ENCODE results near the gene JDP2.
A peak's percentile ranks its signal among the peaks of the same experiment; 100 is the strongest.
"Not testable (repeated sequence)": the region's sequence is repeated elsewhere in the genome, so short reads cannot be mapped to it uniquely, and the experiment has no call there.

Gene JDP2

DNA sequence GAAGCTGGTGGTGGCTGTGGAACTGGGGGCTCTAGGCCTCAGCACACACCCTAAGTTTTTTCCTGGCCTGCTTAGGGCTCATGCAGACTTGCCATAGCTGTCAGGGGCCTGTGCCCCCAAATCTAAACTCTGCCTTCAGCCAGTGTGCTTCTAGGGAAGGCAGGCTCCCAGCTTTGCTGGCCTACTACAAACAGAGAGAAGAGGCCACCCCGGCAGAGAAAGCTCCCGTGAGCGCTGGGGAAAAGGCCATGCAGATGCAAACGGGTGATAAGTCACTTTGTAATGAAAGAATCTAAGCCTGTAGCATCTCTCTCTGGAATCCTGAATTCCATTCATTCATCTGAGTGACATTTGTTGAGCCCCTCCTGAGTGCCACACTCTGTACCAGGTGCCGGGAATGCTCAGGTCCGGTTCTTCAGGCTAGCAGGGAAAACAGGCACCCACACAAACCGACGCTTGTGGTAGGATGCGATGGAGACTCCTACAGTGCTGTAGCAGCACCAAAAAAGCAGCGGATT, 29.9 kb downstream of the JDP2 start:
- DNase-seq: no peak

DNA sequence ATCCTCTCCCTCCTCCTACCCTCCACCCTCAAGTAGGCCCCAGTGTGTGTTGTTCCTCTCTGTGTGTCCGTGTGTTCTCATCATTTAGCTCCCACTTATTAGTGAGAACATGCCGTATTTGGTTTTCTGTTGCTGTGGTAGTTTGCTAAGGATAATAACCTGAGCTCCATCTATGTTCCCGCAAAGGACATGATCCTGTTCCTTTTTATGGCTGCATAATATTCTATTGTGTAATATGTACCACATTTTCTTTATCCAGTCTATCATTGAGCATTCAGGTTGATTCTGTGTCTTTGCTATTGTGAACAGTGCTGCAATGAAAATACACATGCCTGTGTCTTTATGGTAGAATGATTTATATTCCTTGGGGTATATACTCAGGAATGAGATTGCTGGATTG, 30.5 kb downstream of the JDP2 start:
- no peak for DNase-seq

DNA sequence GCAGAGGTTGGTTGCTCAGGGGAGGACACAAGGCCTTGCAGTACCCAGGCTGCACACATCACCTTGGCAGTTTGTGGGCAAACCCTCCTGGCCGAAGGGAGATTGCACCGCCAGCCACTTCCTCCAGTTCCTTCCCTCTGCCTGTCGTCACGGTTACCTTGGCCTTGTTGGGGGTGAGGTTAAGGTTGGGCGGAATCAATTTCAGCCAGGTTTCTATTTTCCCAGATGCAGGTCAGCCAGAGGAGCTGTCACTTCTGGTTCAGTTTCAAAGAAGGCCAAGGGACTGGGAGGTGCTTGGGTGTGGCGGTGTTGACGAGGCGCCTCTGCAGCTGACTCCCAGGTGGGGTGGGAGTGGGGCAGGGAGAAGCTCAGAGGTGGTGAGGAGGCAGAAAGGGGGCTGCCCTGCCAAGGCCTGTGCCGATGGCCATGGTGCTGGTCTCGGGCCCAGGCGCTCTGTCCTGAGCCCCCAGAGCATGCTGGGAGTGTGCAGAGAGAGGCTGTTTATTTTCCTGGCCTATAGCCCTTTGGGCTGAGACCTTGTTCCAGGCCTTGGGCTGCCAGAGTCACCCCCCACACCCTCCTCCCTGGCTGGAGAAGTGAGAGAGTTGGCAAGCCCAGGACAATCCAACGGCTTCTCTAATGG, 31.4 kb downstream of the JDP2 start:
- DNase-seq: peak; percentile 3 to 37

DNA sequence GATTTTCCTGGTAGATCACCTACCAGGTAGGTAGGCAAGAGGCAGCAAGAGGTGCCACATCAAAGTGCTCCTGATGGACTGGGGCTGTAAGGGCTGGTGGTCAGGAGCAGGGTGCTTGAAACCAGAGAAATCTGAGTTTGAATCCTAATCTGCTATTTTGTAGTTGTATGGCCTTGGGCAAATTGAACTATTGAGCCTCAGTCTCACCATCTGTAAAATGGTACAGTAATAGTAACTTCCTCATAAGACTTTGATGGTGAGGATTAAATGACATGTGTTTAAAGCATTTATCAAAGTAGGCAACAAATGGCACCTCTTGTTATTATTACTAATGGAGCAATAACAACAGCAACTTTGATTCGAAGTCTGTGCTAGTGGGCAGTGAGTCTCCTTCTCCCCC, 32.0 kb downstream of the JDP2 start:
- no peak for DNase-seq

DNA sequence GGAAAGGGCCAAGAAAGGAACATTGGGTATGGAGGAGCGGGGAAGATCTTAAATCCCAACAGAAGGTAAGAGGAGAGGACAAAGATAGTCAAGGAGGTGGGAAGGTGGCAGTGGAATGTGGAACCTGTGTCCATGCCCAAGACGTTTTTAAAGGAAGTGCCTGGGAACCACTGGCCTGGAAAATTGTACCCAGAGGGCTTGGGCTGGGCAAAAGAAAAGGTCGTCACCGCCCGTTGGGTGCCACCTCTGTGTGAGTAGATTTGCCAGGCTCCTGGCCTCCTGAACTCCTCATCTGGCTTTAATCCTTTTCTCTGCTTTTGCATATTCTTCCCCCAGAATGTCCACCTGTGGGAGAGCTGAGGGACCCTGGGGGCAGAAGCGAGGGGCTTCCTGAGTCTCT, 32.6 kb downstream of the JDP2 start:
- no peak for DNase-seq

DNA sequence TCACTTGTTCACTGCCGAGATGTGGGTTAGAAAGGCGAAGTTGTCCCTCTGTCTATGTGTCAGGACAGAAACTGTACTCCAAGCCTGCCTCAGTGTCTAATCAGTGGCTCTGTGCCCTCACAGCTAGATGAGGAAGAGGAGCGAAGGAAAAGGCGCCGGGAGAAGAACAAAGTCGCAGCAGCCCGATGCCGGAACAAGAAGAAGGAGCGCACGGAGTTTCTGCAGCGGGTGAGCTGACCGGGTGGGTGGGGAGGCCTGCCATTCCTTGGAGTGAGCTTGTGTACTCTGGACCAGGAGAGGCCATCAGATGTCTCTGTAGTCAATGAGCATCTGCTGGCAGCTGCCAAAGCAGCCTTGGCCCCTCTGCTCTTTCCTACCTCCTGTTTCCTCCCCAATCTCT, 33.5 kb downstream of the JDP2 start:
- no peak for DNase-seq

DNA sequence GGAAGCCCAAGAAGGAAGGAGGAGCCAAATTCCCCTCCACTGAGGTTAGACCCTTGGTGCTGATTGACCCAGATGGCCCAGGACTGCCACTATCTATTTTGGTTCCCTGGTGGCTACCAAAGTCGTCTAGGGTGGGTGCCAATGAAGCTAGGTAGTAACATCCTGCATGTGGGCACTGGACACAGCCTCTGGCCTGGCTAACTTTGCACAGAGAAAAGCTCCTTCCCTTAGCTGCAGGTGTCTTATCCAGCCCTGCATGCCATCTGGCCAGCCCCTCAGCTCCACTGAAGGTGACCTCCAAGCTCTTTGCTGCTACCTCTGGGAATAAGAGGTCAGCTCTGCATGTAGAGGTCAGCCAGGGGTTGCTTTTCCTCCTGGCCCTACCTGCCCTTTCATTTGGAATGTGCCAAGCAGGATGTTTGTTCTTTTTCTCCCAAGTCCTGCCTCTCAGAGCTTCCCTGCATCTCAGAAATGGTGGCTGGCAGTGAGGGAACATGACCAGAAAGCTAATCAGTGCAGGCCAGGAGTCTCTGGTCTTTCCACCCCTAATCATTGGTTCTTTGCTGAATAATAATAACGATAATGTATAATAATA, 34.0 kb downstream of the JDP2 start:
- no peak for DNase-seq

DNA sequence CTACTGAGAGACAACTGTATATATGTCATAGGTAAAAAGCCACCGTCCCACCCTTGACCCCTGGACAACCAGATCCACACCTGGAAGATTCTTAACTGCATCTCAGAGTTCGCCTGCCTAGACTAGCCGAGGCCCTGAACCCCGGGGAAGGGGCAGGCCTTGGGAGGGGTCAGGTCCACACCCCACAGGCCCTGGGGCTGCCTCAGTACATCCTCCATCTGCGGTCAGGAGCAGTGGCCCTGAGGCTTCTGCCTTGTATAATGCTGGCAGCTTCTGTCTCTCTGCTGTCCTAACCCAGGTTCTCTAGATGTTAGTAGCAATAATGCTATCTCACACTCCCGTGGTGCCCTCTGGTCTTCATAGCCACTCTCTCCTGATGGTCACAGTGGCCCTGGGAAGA, 36.8 kb downstream of the JDP2 start:
- no peak for DNase-seq

DNA sequence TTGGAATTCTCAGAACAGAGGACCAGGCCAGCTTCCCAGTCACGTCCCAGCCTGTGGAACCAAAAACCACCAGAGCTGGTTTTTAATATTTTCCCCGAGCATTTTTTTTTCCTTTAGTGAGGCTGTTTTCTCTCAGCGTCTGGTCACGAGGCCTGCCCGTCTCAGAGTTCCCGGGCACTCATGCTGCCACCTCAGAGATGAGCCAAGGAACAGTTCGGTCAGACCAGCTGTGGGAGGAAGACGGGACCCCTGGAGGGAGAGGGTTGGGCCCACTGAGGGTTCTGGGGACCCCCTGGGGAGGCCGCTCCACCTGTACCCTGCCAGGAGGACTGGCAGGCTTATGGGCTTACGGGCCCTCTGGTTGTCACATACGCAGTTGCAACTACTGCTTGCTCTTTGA, 39.9 kb downstream of the JDP2 start:
- no peak for DNase-seq

DNA sequence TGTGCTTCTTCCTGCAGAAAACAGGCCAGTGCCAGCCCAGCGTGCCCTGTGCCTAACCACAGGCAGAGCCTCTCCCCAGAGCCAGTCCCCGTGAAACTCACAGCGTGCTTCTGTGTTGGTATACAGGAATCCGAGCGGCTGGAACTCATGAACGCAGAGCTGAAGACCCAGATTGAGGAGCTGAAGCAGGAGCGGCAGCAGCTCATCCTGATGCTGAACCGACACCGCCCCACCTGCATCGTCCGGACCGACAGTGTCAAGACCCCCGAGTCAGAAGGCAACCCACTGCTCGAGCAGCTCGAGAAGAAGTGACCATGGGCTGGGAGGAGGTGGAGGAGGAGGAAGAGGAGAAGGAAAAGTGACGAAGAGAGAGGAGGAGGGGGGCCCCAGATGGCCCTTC, 41.3 kb downstream of the JDP2 start:
- DNase-seq: no peak

DNA sequence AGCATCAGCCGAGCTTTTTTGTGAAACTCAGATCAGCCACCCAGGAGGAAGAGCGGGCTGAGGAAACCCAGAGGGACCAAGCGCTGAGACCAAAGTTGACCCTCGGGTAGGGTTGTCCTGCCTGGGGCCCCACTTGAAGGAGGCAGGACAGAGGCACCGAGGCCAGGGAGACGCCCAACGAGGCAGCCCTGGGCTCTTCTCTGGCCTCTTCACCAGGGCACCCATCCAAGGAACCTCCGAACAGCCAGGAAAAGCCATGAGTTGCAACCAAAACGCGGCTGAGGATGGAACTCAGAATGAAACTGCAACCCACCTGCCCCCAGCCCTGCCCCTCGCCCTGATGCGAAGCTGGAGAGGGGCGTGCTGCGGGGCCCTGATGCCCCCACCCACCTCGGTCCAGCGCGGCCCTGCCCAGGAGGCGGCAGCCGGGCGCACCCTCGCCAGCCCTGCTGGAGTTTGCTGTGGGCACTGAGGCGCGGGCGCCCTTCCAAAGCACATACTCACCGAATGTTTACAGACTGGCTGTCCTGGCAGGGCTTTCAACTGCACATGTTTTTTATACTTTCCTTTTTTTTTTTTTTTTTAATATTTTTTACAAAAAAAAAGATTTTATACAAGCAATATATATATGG, 41.9 kb downstream of the JDP2 start:
- DNase-seq: no peak

DNA sequence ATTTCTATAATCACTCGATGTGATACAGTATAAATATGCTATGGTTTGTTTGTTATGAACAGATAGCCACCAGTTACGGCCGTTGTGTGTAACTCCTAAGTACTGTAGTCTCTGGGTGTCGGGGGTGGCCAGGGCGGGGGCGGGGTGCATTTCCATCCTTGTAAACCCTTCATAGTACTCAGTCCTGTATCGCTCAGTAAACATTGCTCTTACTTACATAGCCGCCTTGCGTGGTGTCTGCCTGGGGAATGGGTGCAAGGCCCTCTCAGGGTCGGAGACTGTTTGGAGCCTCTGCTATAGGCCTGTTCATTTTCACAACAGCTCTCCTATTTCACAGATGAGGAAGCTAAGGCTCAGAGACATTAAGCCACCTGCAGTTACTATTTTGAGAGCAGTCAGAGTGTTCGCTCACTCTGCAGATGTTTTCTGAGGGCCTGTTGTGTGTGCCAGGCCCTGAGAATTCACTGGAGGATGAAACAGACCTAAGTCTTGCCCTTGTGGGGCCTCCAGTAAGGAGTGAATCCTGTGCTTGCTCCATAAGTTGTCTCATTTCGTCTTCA, 42.5 kb downstream of the JDP2 start:
- DNase-seq: no peak

DNA sequence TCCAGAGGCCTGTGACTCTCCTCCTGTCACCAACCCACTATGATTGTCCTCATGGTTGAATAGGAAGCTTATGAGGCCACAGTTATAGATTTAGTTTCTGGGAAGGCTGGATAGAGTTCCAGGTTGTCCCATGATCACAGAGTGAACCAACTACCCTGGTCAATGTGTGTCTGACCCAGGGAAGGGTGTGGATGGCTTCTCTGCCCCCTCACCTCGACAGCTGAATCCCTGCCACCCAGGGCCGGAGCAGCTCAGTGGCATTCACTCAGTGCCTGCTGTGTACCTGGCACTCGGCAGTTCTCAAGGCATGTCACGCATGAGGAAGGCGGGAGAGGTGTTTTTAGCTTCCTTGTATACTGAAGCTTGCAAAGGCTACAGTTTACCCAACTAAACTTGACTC, 43.2 kb downstream of the JDP2 start:
- no peak for DNase-seq

DNA sequence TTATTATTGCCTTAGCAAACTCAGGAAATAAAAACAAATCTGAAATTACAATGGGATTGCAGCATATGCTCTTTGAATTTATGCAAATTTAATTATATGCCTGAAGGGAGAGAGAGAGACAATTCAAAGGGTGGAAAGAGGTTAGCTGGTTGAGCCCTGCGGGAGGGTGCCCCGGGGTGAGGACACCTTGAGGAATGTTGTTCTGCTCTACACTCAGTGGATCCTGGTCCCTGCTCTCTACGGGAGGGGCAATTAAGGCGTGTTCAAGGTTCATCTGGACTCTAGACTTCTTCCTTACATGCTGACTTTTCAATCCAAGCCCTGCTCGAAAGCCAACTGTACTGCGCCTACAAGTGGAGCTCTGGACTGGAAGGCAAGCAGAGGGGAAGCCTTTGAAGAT, 46.3 kb downstream of the JDP2 start:
- not testable (repeated sequence) for DNase-seq

DNA sequence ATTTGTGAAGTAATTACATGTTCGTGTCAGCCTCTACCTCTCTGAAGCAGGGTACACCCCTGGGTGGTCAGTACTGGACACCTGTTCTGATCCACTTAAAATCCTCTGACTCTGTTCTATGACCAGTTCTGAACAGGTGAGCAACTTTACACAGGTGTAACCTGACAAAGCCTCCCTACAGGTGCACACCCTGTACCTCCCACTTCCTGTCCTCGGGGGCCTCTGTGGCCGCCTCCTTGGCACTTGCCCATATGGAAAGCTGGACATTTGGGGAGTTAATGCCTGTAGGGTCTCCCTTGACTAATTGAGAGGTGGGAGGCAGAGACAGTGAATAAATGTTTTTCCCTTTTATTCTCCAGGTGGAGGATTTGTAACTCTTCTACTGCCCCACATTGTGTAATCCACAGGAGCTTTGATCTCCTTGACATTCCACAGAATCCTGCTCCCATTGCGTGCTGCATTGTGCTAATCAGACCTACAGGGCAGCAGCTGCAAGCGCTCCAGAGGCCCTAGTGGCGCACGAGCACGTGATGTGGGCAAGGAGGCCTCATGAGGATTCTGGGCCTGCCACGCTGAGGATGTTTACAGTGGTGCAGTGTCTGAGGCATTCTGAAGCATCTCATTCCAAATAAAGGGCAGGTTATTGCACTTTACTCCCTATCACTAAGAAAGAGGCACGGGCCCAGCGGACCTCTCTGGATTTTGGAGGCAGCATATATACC, 48.6 kb downstream of the JDP2 start:
- DNase-seq: no peak

DNA sequence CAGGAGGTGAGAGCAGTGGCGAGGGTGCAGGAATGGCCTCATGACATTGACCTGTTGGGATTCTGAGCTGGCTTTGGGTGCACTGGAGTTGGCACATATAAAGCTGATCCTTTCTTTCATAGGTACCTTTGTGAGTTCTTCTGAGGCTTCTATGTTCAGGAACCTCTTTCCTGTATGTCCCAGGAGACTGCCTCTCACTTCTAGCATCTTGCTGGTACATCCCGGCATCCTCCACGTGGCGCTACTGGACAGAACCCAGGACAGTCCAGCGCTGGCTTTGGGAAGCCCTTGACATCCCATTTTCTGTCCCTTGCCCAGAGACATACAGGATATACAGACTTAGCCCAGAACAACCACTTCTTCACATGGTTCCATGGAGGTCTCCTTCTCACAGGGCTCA, 50.1 kb downstream of the JDP2 start:
- no peak for DNase-seq

DNA sequence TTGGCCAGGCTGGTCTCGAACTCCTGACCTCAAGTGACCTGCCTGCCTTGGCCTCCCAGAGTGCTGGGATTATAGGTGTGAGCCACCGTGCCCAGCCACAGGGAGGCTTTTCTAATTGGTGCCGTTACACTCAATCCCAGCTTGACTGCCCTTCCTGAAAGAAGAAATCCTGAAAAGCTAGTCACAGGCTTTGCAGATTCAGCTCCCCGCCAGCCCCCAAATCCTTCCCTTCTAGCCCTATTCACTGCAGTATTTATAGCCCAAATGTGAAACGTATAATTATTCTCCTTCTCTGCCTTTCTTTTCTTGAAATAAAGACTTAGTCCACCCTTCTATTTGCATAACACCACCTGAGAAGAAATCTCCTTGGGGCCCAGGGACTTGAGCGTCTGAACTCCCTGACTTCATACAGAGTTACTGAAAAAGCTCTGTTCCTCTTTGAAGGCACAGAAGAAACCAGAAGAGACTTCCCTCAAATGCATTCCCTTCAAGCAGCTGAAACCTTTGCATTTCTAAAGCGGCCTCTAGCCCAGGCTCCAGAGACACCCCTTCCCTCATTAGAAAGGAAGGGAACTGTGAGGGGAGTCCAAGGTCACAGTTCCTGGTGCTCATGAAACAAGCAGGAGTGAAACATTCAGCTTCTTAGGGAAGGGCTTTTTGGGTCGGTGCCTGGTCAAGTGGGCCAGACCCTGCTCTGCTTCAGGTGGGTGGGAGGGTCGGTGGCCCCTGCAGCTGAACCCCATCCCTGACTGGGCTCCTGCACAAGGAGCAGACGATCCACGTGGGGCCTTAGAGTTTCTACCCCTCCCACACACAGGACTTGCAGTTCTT, 52.2 kb downstream of the JDP2 start:
- DNase-seq: no peak

DNA sequence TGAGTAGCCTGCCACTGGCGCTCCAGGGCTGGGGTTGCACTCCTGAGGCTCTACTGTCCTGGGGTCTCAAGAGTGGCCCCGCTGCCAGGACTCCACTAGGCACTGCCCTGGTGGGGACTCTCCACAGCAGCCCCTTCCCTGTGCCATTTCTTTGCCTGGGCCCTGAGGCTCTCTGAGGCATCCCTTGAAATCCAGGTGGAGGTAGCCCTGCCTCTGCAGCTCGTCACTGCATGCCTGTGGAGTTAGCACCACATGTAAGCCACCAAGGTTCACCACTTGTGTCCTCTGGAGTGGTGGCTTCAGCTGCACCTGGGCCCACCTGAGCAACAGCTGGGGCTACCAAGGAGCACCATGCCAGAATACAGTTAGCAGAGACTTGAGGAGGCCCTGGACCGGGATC, 54.5 kb downstream of the JDP2 start:
- DNase-seq: no peak

DNA sequence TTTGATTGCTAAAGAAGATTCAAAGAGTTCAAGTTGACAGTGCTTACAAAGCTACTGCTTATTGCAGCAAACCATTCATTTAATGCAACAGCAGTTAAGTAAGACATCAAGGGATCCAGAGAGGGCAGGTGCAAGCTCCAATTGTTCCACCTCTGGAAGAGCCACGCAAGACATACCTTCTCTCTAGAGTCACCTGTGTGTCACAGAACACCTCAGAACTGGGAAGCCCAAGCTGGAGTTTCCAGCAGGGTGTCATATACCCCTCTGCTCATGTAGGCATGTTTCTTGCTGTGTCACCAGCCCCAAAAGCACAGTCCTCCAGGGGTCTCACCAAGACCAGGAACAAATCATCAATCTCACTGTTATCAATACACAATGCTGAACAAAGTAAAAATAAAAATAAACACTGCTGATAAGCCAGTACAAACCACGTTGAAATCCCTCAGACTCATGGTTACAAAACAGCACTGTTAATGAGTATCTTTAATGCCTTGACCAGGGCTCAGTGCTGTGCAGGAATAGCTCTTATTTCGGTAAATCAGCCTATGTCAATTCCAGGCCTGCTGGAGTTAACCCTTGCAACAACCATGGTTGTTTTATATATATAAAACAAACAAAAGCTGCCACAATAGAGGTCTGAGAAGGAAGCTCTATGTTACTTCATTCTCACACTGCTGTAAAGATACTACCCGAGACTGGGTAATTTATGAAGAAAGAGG, 57.0 kb downstream of the JDP2 start:
- no peak for DNase-seq

DNA sequence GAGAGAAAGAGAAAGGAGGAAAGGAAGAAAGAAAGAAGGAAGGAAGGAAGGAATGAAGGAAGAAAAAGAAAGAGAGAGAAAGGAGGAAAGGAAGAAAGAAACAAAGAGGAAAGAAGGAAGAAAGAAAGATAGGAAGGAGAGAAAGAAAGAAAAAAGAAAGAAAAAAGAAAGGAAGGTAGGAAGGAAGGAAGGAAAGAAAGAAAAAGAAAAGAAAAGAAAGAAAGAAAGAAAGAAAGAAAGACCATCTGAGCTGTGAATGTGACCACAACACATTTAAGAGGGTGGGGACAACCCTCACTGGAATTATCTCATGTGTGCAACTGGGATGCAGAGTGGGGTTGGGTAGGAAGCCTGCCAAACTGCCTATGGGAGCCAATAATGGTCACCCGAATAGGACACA, 58.5 kb downstream of the JDP2 start:
- no peak for DNase-seq

DNA sequence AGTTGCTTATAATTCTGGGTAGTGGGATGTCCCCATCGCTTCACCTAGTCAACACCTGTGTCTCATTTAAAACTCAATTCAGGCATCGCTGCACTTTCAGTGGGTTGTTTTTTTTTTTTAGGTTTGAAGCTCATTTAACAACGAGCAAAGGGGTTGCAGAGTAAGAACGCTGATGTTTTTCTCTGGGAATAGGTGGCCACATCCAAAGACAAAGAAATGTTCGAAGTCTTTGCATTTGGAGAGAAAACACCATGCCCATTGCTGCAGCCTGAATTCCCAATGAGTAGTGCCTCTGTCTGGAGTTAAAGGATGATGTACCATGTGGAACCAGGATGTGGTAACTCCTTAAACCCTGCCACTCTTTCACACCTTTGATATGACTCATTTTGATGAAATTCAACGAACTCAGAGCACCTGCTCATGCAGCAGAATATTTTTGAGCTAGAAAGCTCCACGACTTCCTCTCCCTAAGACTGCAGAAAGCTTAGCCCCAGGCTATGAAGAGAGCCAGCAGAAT, 59.4 kb downstream of the JDP2 start:
- peak in 1 of 2 donors; percentile 25 for DNase-seq

DNA sequence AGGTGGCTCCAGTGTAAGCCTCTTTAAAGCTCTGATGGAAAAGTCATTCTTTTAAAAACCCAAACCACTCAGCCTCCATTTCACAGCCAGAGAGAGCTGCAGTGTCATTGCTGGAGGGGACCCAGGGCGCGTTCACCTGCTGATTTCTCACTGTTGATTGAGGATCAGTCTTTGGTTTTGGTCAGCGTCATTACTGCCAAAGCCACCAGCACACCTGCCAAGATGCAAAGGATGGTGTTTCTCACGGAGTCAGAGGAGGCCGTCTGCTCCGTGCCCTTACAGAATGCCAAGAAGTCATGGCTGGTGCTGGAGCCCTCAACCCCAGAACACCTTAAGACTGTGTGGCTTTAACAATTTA, 61.6 kb downstream of the JDP2 start:
- no peak for DNase-seq

Measured in CD4-positive, alpha-beta T cell treated with Interleukin-4 for 1 hour (primary cell).